HG03460 (cell line): Measurements from ENCODE around the gene NDFIP2.

ENCODE experiments used
- ATAC-seq: cut with Tn5 transposase; IDR thresholded peaks from one replicate; pipeline ENCODE4 v1.9.1; 2021; ENCODE audit not compliant: unreplicated experiment

Gene NDFIP2

DNA sequence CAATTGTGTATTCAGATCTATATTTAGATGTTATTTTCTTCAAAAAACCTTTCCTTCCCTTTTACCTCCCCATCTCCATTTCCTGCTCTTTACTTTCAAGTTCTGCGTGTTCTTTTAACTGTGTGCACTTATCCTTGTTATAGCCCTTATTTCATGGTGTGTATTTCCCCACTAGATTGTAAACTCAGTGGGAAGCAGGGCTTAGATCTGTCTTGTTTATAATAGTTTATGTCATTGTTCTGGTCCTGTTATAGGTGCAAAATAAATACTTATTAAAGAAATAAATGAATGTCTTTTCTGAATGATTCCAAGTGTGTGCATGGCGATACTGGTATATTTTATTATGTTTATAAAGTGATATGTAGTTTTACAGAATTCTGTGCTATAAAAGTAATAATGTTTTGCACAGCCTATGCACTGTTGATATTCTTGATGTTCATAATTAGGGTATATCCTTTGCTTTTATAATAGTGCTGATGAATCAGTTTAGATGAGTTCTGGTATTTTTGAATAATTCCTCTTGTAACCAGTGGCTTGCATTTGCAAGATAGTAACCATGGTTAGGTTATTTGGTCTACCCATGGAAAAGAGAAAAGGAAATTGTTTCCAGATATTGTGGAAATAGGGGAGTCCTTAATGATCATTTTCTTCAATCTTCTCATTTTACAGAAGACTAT is 12.1 kb downstream of the NDFIP2 start:
- no peak for ATAC-seq

DNA sequence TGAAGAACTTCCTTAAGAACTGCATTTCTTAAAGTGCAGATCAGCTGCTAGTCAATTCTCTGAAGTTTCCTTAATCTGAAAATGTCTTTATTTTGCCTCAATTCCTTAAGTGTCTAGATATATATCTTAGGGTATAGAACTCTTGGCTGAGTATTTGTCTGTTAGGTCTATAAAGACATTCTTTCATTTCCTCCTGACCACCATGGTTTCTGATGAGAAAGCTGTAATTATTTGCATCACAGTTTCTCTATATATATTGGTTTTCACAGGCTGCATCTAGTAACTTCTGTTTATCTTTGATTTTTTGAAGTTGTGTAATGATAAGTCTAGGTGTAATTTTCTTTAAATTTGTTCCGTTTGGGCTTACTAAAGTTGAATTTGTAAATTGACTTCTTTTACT is 15.2 kb downstream of the NDFIP2 start:
- no peak for ATAC-seq

GRCh38 chr13:79497064-79497463 is 16.1 kb downstream of the NDFIP2 start:
- ATAC-seq = no peak

DNA sequence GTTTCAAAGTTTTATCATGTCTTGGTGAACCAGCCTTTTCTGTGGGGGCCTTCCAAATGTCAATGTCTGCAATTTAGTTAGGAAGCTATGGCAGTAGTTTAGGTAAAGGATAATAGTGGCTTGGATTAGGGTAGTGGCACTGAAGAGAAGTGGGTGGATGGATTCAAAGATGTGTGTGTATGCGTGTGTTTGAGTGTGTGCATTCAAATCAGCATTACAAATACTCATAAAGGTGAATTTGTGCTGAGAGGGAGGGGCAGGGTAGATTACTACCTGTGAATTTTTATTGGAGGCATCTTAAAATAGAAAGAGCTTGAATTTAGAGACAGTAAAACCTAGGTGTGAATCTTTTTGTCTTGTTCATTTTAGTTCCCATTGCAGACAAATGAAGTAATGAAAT is 16.9 kb downstream of the NDFIP2 start:
- ATAC-seq = no peak

DNA sequence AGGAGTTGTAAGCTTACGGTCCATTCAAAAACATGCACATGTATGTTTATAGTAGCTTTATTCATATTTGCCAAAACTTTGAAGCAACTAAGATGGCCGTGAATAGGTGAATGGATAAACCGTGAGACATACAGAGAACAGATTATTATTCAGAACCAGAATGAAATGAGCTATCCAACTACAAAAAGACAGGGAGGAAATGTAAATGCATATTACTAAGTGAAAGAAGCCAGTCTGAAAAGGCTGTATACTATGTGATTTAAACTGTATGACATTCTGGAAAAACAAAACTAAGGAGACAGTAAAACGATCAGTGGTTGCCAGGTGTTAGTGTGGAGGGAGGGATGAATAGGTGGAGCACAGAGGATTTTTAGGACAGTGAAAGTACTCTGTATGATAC is 19.9 kb downstream of the NDFIP2 start:
- ATAC-seq = no peak

GRCh38 chr13:79501538-79502232 is 20.7 kb downstream of the NDFIP2 start:
- no peak for ATAC-seq

GRCh38 chr13:79502859-79503468 is 22.0 kb downstream of the NDFIP2 start:
- no peak for ATAC-seq

- no peak for ATAC-seq
These were observed 22.6 kb downstream of the NDFIP2 start for GRCh38 chr13:79503473-79504017.

DNA sequence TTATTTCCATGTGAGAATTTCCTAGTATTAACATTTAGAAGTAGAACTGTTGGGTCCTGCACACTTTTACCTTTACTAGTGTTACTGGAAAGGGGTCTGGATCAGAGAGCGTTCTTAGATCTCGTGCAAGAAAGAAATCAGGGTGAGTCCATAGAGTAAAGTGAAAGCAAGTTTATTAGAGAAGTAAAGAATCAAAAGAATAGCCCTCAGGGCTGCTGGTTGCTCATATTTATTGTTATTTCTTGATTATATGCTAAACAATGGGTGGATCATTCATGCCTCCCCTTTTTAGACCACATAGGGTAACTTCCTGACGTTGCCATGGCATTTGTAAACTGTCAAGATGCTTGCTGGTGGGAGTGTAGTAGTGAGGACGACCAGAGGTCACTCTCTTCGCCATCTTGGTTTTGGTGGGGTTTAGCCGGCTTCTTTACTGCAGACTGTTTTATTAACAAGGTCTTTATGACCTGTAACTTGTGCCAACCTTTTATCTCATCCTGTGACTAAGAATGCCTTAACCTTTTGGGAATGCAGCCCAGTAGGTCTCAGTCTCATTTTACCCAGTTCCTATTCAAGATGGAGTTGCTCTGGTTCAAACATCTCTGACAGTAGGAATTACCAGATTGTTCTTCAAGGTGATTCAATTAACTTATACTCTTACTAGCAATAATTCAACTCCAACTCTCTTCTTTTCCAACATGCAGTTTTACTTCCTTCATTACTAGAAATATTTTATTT is 27.4 kb downstream of the NDFIP2 start:
- no peak for ATAC-seq

DNA sequence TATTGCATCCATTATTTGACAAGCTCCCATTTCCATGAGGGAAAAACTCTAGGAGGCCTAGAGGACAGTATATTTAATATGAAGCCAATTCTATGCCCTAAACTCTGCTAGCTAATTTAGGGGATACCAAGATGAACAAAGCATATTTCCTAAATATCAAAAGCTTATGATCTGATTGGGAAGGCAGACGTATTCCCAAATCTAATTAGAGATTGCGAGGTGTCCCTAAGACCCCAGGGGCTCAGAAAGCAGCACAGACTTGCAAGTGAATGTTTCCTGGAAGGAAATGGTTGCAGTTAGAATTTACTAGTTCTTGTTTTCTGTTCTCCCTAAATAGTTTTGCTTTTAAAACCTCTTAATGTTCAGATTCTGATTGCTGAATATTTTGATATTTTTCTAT is 30.7 kb downstream of the NDFIP2 start:
- ATAC-seq = no peak

DNA sequence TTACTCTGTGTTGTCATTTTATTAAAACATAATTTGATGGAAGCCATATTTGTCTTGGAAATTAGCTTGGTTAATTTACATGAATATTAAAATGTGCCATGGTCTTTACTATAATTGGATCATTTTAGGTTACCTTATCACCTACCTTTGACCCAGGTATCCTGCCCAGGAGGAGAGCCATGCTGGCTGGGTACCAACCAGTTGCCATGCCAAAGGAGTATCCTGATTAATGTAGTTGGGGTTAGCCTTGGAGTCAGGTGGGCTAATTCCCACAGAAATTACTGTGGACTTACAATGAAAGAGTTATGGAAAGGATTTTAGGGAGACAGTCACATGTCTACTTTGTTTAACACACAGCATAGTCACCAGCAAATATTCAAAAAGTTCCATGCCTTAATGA is 32.0 kb downstream of the NDFIP2 start:
- ATAC-seq = no peak

DNA sequence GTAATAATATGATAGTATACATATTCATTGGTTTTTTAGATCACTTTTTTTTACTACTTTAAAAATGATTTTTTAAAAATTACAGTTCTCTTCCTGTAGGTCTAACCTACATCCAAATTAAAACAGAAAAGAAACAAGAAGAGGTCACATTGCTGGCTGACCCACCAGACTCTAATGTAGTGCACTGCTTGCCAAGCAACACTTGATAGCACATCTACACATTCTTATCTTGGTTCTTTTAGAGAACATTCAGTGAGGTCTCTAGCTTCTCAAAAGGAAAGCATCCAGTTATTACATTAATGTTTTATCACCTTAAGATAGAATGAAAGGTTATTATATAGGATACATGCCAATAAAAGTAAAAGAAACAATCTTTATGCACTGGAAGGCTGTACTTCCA is 35.6 kb downstream of the NDFIP2 start:
- no peak for ATAC-seq

DNA sequence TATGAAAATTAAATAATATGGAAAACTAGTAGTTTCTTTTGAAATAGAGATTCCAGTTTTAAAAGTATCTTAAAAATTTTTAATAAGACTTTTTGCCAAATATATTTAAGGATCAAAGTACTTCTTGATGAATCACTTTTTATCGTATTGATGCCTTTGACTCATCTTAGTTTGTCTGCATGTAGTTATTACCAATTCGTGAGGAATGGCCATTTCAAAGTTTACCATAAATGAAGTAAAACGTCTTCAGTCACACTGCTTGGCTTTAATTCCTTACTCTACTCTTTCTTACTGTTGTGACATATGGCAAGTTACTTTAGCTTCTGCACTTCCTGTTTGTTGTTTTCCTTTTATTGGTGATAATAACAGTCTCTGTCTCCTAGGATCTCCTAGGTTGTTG is 38.3 kb downstream of the NDFIP2 start:
- ATAC-seq = no peak

GRCh38 chr13:79522583-79522982 is 41.6 kb downstream of the NDFIP2 start:
- peak; percentile 98 for ATAC-seq

GRCh38 chr13:79525064-79525857 is 44.3 kb downstream of the NDFIP2 start:
- ATAC-seq = no peak

GRCh38 chr13:79527698-79528097 is 46.7 kb downstream of the NDFIP2 start:
- ATAC-seq = no peak

GRCh38 chr13:79528356-79528755 is 47.4 kb downstream of the NDFIP2 start:
- ATAC-seq = no peak

- no peak for ATAC-seq
These were observed 47.8 kb downstream of the NDFIP2 start for GRCh38 chr13:79528759-79529191.

- no peak for ATAC-seq
These were observed 48.9 kb downstream of the NDFIP2 start for GRCh38 chr13:79529817-79530216.

- ATAC-seq = no peak
These were observed 49.3 kb downstream of the NDFIP2 start for GRCh38 chr13:79530270-79530669.
